ENCODE measurements around the gene GPR68.

GRCh38 chr14:91263329-91263728 is 18.8 kb upstream of the GPR68 start:
- TF ChIP-seq CTCF (IDR thresholded peaks at IDR 0.05 in 8 of 11, conservative IDR thresholded peaks at IDR 0.05 in 3 of 11) (no peak), POLR2A (IDR thresholded peaks at IDR 0.05) (no peak), POLR2AphosphoS5 (IDR thresholded peaks at IDR 0.05) (no peak)
